GM21576 (cell line): ENCODE measurements around the gene SH2D7.
"Not testable (repeated sequence)": the region's sequence is repeated elsewhere in the genome, so short reads cannot be mapped to it uniquely, and the experiment has no call there.

Experiments
- ATAC-seq: cut with Tn5 transposase; IDR thresholded peaks from one replicate; pipeline ENCODE4 v1.9.1; 2021; ENCODE audit warnings: mild to moderate bottlenecking, moderate library complexity; ENCODE audit not compliant: unreplicated experiment

The SH2D7 gene

GRCh38 chr15:78131295-78132061 lies 39.1 kb downstream of the SH2D7 start, which contains the start of gene CIB2:
Gene CIB2, minus strand, starts transcription at chr15:78131445. Its CDS starts 230 bp downstream, at chr15:78131215.
- peak; percentile 61 for ATAC-seq

GRCh38 chr15:78133801-78134200 lies 41.4 kb downstream of the SH2D7 start:
- ATAC-seq: no peak

GRCh38 chr15:78139578-78139977 lies 47.2 kb downstream of the SH2D7 start:
- ATAC-seq: no peak

GRCh38 chr15:78140292-78140691 lies 47.9 kb downstream of the SH2D7 start:
- no peak for ATAC-seq

- ATAC-seq: no peak
Measured at GRCh38 chr15:78142332-78142731, 50.0 kb downstream of the SH2D7 start.

- no peak for ATAC-seq
Measured at GRCh38 chr15:78146425-78147154, 54.2 kb downstream of the SH2D7 start.

- no peak for ATAC-seq
Measured at GRCh38 chr15:78147566-78147965, 55.2 kb downstream of the SH2D7 start.

GRCh38 chr15:78148392-78149067 lies 56.2 kb downstream of the SH2D7 start:
- no peak for ATAC-seq

- ATAC-seq: peak; percentile 76
Measured at GRCh38 chr15:78149068-78149804, 56.9 kb downstream of the SH2D7 start, which contains the start of gene IDH3A. Gene IDH3A, plus strand, starts transcription at chr15:78149362. Its CDS starts 42 bp downstream, at chr15:78149404.

- peak; percentile 4 for ATAC-seq
Measured at GRCh38 chr15:78149805-78150751, 57.7 kb downstream of the SH2D7 start.

- ATAC-seq: not testable (repeated sequence)
Measured at GRCh38 chr15:78151075-78151474, 58.7 kb downstream of the SH2D7 start.
